ENCODE measurements around the gene IGSF9.

DNA sequence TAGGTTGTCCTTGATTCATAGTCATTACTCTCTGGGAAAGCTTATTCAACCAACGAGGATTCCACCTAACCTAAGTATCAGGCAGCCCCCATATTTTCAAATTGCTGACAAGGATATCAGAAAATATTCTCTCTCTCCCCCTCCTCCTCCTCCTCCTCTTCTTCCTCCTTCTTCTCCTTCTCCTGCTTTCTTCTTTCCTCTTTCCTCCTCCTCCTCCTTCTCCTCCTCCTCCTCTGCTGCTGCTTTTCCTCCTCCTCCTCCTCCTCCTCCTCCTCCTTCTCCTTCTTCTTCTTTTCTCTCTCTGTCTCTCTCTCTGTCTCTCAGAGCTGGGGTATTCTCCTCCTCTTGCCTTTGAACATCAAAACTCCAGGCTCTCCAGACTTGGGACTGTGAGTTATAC lies 2.5 kb upstream of the IGSF9 start:
- no peak for TF ChIP-seq POLR2AphosphoS5 (IDR thresholded peaks at IDR 0.05; ENCODE audit: low read depth)
- TF ChIP-seq, protein P1, sequence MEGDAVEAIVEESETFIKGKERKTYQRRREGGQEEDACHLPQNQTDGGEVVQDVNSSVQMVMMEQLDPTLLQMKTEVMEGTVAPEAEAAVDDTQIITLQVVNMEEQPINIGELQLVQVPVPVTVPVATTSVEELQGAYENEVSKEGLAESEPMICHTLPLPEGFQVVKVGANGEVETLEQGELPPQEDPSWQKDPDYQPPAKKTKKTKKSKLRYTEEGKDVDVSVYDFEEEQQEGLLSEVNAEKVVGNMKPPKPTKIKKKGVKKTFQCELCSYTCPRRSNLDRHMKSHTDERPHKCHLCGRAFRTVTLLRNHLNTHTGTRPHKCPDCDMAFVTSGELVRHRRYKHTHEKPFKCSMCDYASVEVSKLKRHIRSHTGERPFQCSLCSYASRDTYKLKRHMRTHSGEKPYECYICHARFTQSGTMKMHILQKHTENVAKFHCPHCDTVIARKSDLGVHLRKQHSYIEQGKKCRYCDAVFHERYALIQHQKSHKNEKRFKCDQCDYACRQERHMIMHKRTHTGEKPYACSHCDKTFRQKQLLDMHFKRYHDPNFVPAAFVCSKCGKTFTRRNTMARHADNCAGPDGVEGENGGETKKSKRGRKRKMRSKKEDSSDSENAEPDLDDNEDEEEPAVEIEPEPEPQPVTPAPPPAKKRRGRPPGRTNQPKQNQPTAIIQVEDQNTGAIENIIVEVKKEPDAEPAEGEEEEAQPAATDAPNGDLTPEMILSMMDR (conservative IDR thresholded peaks at IDR 0.05; ENCODE audit: low read depth in 2 of 2): no peak
- TF ChIP-seq, protein P2, sequence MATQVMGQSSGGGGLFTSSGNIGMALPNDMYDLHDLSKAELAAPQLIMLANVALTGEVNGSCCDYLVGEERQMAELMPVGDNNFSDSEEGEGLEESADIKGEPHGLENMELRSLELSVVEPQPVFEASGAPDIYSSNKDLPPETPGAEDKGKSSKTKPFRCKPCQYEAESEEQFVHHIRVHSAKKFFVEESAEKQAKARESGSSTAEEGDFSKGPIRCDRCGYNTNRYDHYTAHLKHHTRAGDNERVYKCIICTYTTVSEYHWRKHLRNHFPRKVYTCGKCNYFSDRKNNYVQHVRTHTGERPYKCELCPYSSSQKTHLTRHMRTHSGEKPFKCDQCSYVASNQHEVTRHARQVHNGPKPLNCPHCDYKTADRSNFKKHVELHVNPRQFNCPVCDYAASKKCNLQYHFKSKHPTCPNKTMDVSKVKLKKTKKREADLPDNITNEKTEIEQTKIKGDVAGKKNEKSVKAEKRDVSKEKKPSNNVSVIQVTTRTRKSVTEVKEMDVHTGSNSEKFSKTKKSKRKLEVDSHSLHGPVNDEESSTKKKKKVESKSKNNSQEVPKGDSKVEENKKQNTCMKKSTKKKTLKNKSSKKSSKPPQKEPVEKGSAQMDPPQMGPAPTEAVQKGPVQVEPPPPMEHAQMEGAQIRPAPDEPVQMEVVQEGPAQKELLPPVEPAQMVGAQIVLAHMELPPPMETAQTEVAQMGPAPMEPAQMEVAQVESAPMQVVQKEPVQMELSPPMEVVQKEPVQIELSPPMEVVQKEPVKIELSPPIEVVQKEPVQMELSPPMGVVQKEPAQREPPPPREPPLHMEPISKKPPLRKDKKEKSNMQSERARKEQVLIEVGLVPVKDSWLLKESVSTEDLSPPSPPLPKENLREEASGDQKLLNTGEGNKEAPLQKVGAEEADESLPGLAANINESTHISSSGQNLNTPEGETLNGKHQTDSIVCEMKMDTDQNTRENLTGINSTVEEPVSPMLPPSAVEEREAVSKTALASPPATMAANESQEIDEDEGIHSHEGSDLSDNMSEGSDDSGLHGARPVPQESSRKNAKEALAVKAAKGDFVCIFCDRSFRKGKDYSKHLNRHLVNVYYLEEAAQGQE (IDR thresholded peaks at IDR 0.05; ENCODE audit: unreplicated experiment): no peak
